Liver (tissue), 9 donors: Measurements from ENCODE around the gene CRB1. TPM values are rescaled to one million over a fixed set of nuclear protein-coding genes. Genes with fewer than 3 reads are reported as not detected.
A peak's percentile ranks its signal among the peaks of the same experiment; 100 is the strongest.

Experiments
- DNase-seq: peaks from one replicate; pipeline ENCODE4 v3.0.0-alpha.2; 2017; ENCODE audit warnings: low spot score
- H3K27ac ChIP-seq, 2 donors: one replicate each; pipeline ENCODE4 v1.7.0; 2013; ENCODE audit warnings: inconsistent platforms in 2 of 2, low read length in 2 of 2, control low read depth in 1 of 2, low read depth in 1 of 2, mild to moderate bottlenecking in 1 of 2
- H3K27me3 ChIP-seq, 4 donors: one replicate each; pipeline versions ENCODE4 v1.6.1 to v1.7.0; 2013; ENCODE audit warnings: low read length in 3 of 4, inconsistent platforms in 1 of 4, mild to moderate bottlenecking in 1 of 4, moderate library complexity in 1 of 4; ENCODE audit not compliant: control insufficient read depth in 4 of 4, insufficient read depth in 4 of 4
- H3K36me3 ChIP-seq, 4 donors: one replicate each; pipeline versions ENCODE4 v1.6.1 to v1.7.0; 2013; ENCODE audit warnings: low read length in 3 of 4, mild to moderate bottlenecking in 3 of 4, low read depth in 1 of 4, moderate library complexity in 1 of 4; ENCODE audit not compliant: control insufficient read depth in 4 of 4, insufficient read depth in 3 of 4
- H3K4me1 ChIP-seq, 4 donors: one replicate each; pipeline versions ENCODE4 v1.6.1 to v1.7.0; 2013; ENCODE audit warnings: low read length in 3 of 4, mild to moderate bottlenecking in 3 of 4, moderate library complexity in 1 of 4; ENCODE audit not compliant: control insufficient read depth in 4 of 4, insufficient read depth in 4 of 4
- H3K4me3 ChIP-seq, 3 donors: one replicate each; pipeline versions ENCODE4 v1.6.1 to v1.7.0; 2013; ENCODE audit warnings: low read length in 3 of 3, control low read depth in 1 of 3, low read depth in 1 of 3, mild to moderate bottlenecking in 1 of 3
- H3K9ac ChIP-seq, 2 donors: one replicate each; pipeline ENCODE4 v1.7.0; 2013; ENCODE audit warnings: low read length in 2 of 2, mild to moderate bottlenecking in 2 of 2, moderate library complexity in 2 of 2, control low read depth in 1 of 2, low read depth in 1 of 2
- H3K9me3 ChIP-seq, 4 donors: one replicate each; pipeline versions ENCODE4 v1.6.1 to v1.7.0; 2013; ENCODE audit warnings: low read length in 3 of 4; ENCODE audit not compliant: control insufficient read depth in 4 of 4
- CTCF ChIP-seq: fragments of 150-350 bp; IDR thresholded peaks from 2 replicates; pipeline ENCODE4 v1.5.1; 2017; ENCODE audit warnings: improper control_type of control experiment, low read depth, low read length; ENCODE audit not compliant: missing input control
- EGR1 ChIP-seq, 2 donors: IDR thresholded peaks; 2 replicates each; pipeline ENCODE4 v1.6.1; 2016 to 2018; ENCODE audit warnings: antibody characterized with exemption in 2 of 2, low read depth in 2 of 2
- GABPA ChIP-seq, 2 donors: IDR thresholded peaks in 1 of 2; conservative IDR thresholded peaks in 1 of 2; 2 replicates each; pipeline ENCODE4 v1.6.1; 2016; ENCODE audit warnings: antibody characterized with exemption in 2 of 2, mild to moderate bottlenecking in 1 of 2, moderate library complexity in 1 of 2
- JUND ChIP-seq, 2 donors: IDR thresholded peaks; 2 replicates each; pipeline ENCODE4 v1.6.1; 2016; ENCODE audit warnings: antibody characterized with exemption in 2 of 2
- MAX ChIP-seq: IDR thresholded peaks from 2 replicates; pipeline ENCODE4 v1.6.1; 2016; ENCODE audit warnings: antibody characterized with exemption
- RAD21 ChIP-seq, 2 donors: IDR thresholded peaks; 2 replicates each; pipeline ENCODE4 v1.6.1; 2016; ENCODE audit warnings: antibody characterized with exemption in 2 of 2, mild to moderate bottlenecking in 2 of 2
- REST ChIP-seq: IDR thresholded peaks from 2 replicates; pipeline ENCODE4 v1.6.1; 2016; ENCODE audit warnings: antibody characterized with exemption, mild to moderate bottlenecking
- RXRA ChIP-seq, 2 donors: IDR thresholded peaks; 2 replicates each; pipeline ENCODE4 v1.6.1; 2017 to 2018; ENCODE audit warnings: antibody characterized with exemption in 2 of 2, mild to moderate bottlenecking in 1 of 2
- SP1 ChIP-seq: IDR thresholded peaks from 2 replicates; pipeline ENCODE4 v1.6.1; 2018; ENCODE audit warnings: antibody characterized with exemption, mild to moderate bottlenecking
- TAF1 ChIP-seq: conservative IDR thresholded peaks from 2 replicates; pipeline ENCODE4 v1.6.1; 2016; ENCODE audit warnings: antibody characterized with exemption, mild to moderate bottlenecking
- YY1 ChIP-seq: IDR thresholded peaks from 2 replicates; pipeline ENCODE4 v1.6.1; 2016; ENCODE audit warnings: antibody characterized with exemption, mild to moderate bottlenecking
- ZBTB33 ChIP-seq: IDR thresholded peaks from 2 replicates; pipeline ENCODE4 v1.6.1; 2016; ENCODE audit warnings: antibody characterized with exemption
- WGBS: extraction: QIAGEN DNeasy Blood & Tissue Kit; methylation state at CpG from one replicate; pipeline ENCODE4 v1.1.7; 2013; 5-methylcytosine and 5-hydroxymethylcytosine counted together
- polyA plus RNA-seq, 2 donors: library from polyadenylated mRNA; stranded (reverse) in 1 of 2; unstranded in 1 of 2; fragments of 200-250 nt in 1 of 2; fragments of >200 nt in 1 of 2; fragmentation: Nextera tagmentation in 1 of 2; extraction: Ambion mirVana in 1 of 2; gene quantifications; one replicate each; pipeline versions ENCODE4 v1.2.1 to v1.2.3, GENCODE V29; 2013 to 2015
- total RNA-seq, 2 donors: library from RNA; depleted of rRNA; stranded (reverse); fragments of >200 nt; gene quantifications; one replicate each; pipeline ENCODE4 v1.2.3, GENCODE V29; 2014
- donor health status: healthy.
- donor health status: healthy.
- donor health status: healthy.
- donor health status: healthy.
- donor health status: healthy.

The CRB1 gene
- total and polyA plus RNA-seq, 4 donors, result 5.1 TPM; not detected in 3

GRCh38 chr1:197224160-197224559, 43.9 kb upstream of the CRB1 start:
- H3K4me3 ChIP-seq, result no peak overlapping the region
- WGBS, result 63% methylated on average over 1 of the region's 1 CpG
- no peak for DNase-seq

GRCh38 chr1:197225611-197226010, 42.4 kb upstream of the CRB1 start:
- Histone ChIP-seq H3K27ac (no peak overlapping the region), H3K4me1 (no peaks in the 10 kb centered on the region), H3K4me3 (no peak overlapping the region), H3K27me3 (no peaks in the 10 kb centered on the region), H3K9me3 (no peaks in the 10 kb centered on the region), H3K9ac (no peak overlapping the region), H3K36me3 (no peaks in the 10 kb centered on the region)
- TF ChIP-seq TAF1 (no peak), ZBTB33 (no peak), REST (no peak), RAD21 (IDR thresholded peaks at IDR 0.05) (no peak), MAX (no peak)
- WGBS, result 84% methylated on average over 5 of the region's 5 CpGs
- DNase-seq, result no peak

More at GRCh38 chr1:197224160-197224559, 43.9 kb upstream of the CRB1 start:
- Histone ChIP-seq H3K9ac (no peak overlapping the region), H3K36me3 (no peaks in the 10 kb centered on the region), H3K4me1 (no peaks in the 10 kb centered on the region), H3K27ac (no peak overlapping the region), H3K9me3 (no peaks in the 10 kb centered on the region), H3K27me3 (no peaks in the 10 kb centered on the region)
- TF ChIP-seq RAD21 (IDR thresholded peaks at IDR 0.05), result peak; percentile 50 to 59
- no peak for TF ChIP-seq JUND (IDR thresholded peaks at IDR 0.05)
- TF ChIP-seq CTCF, result peak; percentile 19

- Histone ChIP-seq H3K9me3 (no peaks in the 10 kb centered on the region), H3K4me1 (no peaks in the 10 kb centered on the region), H3K27me3 (no peaks in the 10 kb centered on the region), H3K9ac (no peak overlapping the region), H3K4me3 (no peak overlapping the region), H3K27ac (no peak overlapping the region), H3K36me3 (no peaks in the 10 kb centered on the region)
- DNase-seq, result no peak
- 79% methylated on average over 1 of the region's 1 CpG for WGBS
- TF ChIP-seq EGR1 (IDR thresholded peaks at IDR 0.05; ENCODE audit: low read depth in 2 of 2) (no peak), REST (no peak), SP1 (no peak), RXRA (IDR thresholded peaks at IDR 0.05) (no peak), RAD21 (IDR thresholded peaks at IDR 0.05) (no peak), MAX (no peak), YY1 (no peak), GABPA (IDR thresholded peaks at IDR 0.05 in 1 of 2, conservative IDR thresholded peaks at IDR 0.05 in 1 of 2) (no peak), CTCF (no peak), TAF1 (no peak)
These were observed 33.5 kb upstream of the CRB1 start for GRCh38 chr1:197234581-197234980.
